ENCODE results near the gene PIEZO1. TPM values are rescaled to one million over a fixed set of nuclear protein-coding genes. Genes with fewer than 3 reads are reported as not detected.

The PIEZO1 gene
- total and polyA plus RNA-seq, 8 donors: 75.3 to 193 (median 103) TPM

DNA sequence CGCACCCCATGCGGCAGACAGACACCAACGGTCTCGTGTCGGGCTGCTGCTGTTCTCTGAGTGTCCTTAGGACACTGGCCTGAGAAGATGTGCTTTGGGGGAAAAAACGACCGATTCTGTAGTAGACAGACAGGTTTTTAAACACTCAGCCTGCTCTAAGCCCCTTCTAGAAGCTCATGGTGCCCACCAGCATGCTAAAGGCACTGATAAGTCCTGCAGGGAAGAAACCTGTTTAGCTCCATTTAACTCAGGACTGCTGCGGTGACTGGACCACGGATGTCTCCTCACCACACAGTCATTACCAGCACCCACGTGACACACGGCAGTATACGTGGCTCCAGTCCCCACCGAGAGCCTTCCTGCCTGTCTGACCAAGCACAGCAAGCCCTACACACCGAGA, 45.8 kb upstream of the PIEZO1 start:
- intact Hi-C loops (cut with DNase I): no loop called here
- H3K36me3 ChIP-seq: peaks cover 0 to 69% of the 10 kb centered on the region in 2 donors
- no peak for ATAC-seq
- H3K27me3 ChIP-seq: no peaks in the 10 kb centered on the region
- H3K9me3 ChIP-seq: no peaks in the 10 kb centered on the region
- H3K4me1 ChIP-seq: no peaks in the 10 kb centered on the region
- no peak overlapping the region for H3K27ac ChIP-seq
- H3K4me3 ChIP-seq: no peak overlapping the region
- no peak for DNase-seq
- TF ChIP-seq CTCF (IDR thresholded peaks at IDR 0.05): no peak

- Histone ChIP-seq H3K27ac (no peak overlapping the region), H3K4me3 (no peak overlapping the region), H3K4me1 (no peaks in the 10 kb centered on the region), H3K27me3 (no peaks in the 10 kb centered on the region), H3K36me3 (peaks cover 0 to 68% of the 10 kb centered on the region in 2 donors), H3K9me3 (no peaks in the 10 kb centered on the region)
- intact Hi-C loops (cut with DNase I): no loop called here
- ATAC-seq: no peak
- TF ChIP-seq CTCF (IDR thresholded peaks at IDR 0.05): no peak
- DNase-seq: peak in 2 of 4 donors; percentile 84 to 92
These were observed 45.2 kb upstream of the PIEZO1 start for GRCh38 chr16:88830258-88830657.

DNA sequence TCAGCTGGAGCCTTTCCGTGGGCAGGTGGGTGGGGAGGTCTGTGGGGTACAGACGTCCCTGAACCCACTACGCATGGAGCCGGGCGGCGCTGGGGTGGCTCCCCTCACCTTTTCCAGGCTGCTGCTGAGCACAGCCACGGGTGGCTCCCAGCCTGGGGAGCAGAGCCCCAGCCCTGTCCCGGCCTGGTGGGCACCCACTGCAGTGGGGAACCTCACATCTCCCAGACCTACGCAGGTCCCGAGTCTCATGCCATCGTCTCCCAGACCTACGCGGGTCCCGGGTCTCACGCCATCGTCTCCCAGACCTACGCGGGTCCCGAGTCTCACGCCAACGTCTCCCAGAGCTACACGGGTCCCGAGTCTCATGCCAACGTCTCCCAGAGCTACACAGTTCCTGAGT, 43.7 kb upstream of the PIEZO1 start:
- Histone ChIP-seq H3K27ac (no peak overlapping the region), H3K9me3 (no peaks in the 10 kb centered on the region), H3K36me3 (peaks cover 0 to 66% of the 10 kb centered on the region in 2 donors), H3K4me3 (no peak overlapping the region), H3K27me3 (no peaks in the 10 kb centered on the region), H3K4me1 (no peaks in the 10 kb centered on the region)
- TF ChIP-seq CTCF (IDR thresholded peaks at IDR 0.05): no peak
- intact Hi-C loops (cut with DNase I): no loop called here
- DNase-seq: no peak
- ATAC-seq: no peak

DNA sequence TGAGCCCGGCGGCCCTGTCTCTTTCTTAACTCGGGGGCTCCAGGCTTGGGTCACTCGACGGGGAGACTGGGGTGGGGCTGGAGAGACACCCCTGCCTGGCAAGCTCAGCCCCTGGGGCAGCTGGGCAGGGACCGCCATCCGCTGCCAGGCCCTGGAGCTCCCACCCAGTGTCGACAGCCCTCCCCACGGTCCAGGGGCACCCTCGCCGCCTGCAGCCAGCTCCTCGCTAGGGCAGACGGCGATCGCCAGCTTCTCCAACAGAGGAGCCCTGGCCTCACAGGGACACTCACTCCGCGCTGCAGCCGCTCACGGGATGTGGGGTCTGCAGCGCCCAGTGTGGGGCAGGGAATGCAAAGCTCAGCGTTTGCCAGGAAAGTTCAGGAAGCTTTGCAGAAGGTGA, 42.7 kb upstream of the PIEZO1 start:
- DNase-seq (no peak), ATAC-seq (no peak)
- H3K27me3 ChIP-seq: no peaks in the 10 kb centered on the region
- H3K27ac ChIP-seq: no peak overlapping the region
- H3K36me3 ChIP-seq: peaks cover 0 to 70% of the 10 kb centered on the region in 2 donors
- intact Hi-C loops (cut with DNase I): no loop called here
- no peaks in the 10 kb centered on the region for H3K4me1 ChIP-seq
- no peaks in the 10 kb centered on the region for H3K9me3 ChIP-seq
- no peak for TF ChIP-seq CTCF (IDR thresholded peaks at IDR 0.05)
- H3K4me3 ChIP-seq: no peak overlapping the region

GRCh38 chr16:88826070-88826840, 41.2 kb upstream of the PIEZO1 start:
- ATAC-seq (no peak), DNase-seq (no peak)
- H3K36me3 ChIP-seq: peaks cover 0 to 77% of the 10 kb centered on the region in 2 donors

More at GRCh38 chr16:88826070-88826840, 41.2 kb upstream of the PIEZO1 start:
- Histone ChIP-seq H3K27ac (no peak overlapping the region), H3K27me3 (no peaks in the 10 kb centered on the region), H3K4me1 (no peaks in the 10 kb centered on the region), H3K4me3 (no peak overlapping the region), H3K9me3 (no peaks in the 10 kb centered on the region)
- TF ChIP-seq CTCF (IDR thresholded peaks at IDR 0.05): no peak
- intact Hi-C loops (cut with DNase I): no loop called here

All from left lung (tissue), 10 donors.